HG03064 (cell line): ENCODE data around the gene CARD10.

Source experiments
- ATAC-seq: cut with Tn5 transposase; IDR thresholded peaks from one replicate; pipeline ENCODE4 v1.9.1; 2021; ENCODE audit warnings: low read depth; ENCODE audit not compliant: unreplicated experiment

CARD10 gene

GRCh38 chr22:37519268-37520195, at the start of gene CARD10:
Gene CARD10, minus strand, starts transcription at chr22:37519415. Its CDS starts 215 bp downstream, at chr22:37519200.
- no peak for ATAC-seq

- no peak for ATAC-seq
Measured at GRCh38 chr22:37568448-37569008, 49.3 kb upstream of the CARD10 start.

- ATAC-seq, result no peak
Measured at GRCh38 chr22:37568012-37568411, 48.8 kb upstream of the CARD10 start.

- no peak for ATAC-seq
Measured at GRCh38 chr22:37566903-37567798, 47.9 kb upstream of the CARD10 start.

- ATAC-seq, result no peak
Measured at GRCh38 chr22:37566329-37566837, 47.2 kb upstream of the CARD10 start.

- no peak for ATAC-seq
Measured at GRCh38 chr22:37565830-37566229, 46.6 kb upstream of the CARD10 start.

GRCh38 chr22:37564111-37564711, 45.0 kb upstream of the CARD10 start:
- ATAC-seq, result no peak

- ATAC-seq, result no peak
Measured at GRCh38 chr22:37563153-37564081, 44.2 kb upstream of the CARD10 start.

GRCh38 chr22:37562049-37562875, 43.0 kb upstream of the CARD10 start:
- ATAC-seq, result no peak

- ATAC-seq, result no peak
Measured at GRCh38 chr22:37561212-37562048, 42.2 kb upstream of the CARD10 start.

GRCh38 chr22:37560608-37561211, 41.5 kb upstream of the CARD10 start:
- ATAC-seq, result no peak

- ATAC-seq, result no peak
Measured at GRCh38 chr22:37559901-37560607, 40.8 kb upstream of the CARD10 start, which contains the start of gene CDC42EP1. Gene CDC42EP1, plus strand, starts transcription at chr22:37560480. Its CDS starts 5,870 bp downstream, at chr22:37566350.

- no peak for ATAC-seq
Measured at GRCh38 chr22:37559521-37559900, 40.3 kb upstream of the CARD10 start.

- no peak for ATAC-seq
Measured at GRCh38 chr22:37558815-37559214, 39.6 kb upstream of the CARD10 start.

GRCh38 chr22:37557321-37558001, 38.2 kb upstream of the CARD10 start:
- ATAC-seq, result no peak

- no peak for ATAC-seq
Measured at GRCh38 chr22:37556710-37557109, 37.5 kb upstream of the CARD10 start.
